GM21447 (cell line): ENCODE measurements around the gene PACSIN1.

Source experiments
- ATAC-seq: cut with Tn5 transposase; IDR thresholded peaks from one replicate; pipeline ENCODE4 v1.9.1; 2021; ENCODE audit not compliant: unreplicated experiment

PACSIN1 gene

DNA sequence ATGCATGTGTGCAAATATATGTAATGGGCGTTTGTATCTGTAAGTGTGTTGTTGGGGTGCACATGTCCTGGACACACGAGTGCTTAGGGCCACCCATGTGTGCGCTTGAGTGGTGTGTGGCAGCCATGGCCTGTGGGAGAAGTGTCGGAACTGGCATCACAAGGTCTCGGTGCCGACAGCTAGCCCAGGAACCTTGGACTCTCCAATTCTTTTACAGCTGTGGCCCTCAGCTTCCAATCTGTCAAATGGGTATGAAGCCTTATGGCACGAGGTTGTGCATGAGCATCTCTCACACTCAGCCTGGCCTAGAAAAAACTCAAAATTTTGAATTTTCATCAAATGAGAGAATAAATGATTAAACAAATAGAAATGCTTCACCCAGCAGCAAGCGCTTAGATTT is 48.2 kb downstream of the PACSIN1 start:
- ATAC-seq = no peak

DNA sequence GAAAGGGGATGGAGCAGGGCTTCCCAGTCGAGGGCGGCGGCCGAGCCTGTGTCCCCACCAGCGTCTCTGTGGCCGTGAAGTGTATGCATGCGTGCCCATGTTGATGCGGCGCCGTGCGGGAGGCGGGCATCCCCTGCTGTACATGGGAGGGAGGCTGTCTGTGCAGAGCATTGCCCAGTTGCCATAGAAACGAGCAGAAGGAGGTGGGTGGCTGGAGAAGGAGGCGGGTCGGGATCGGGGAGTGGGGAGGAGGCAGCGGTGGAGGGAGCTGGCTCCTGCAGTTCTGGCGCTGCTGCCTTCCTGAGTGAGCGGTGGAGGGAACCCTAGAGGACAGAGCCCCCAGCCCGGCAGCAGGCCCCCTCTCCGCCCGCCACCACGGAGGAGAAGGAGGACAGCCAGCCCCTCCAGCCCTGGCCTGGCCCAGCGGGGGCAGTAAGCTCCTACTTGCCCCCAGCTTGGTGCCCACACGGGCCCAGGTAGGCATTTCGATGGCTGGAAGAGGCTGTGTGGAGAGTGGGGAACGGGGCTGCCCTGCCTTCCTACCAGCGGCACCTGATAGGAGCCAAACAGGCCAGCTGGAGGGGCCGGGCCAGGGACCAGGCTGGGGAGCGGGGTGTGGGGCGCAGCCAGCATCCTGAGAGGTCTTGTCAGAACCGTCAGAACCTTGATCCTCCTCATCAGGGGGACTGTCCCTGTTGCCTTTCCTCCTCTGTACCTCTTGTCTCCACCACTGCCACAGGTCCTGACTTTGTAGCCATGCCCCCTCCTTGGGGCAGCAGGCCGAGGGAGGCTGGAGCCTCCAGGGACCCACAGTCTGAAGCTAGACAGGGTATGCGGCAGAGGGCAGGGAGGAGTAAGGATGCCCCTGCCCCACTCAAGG is 49.0 kb downstream of the PACSIN1 start:
- ATAC-seq = no peak

DNA sequence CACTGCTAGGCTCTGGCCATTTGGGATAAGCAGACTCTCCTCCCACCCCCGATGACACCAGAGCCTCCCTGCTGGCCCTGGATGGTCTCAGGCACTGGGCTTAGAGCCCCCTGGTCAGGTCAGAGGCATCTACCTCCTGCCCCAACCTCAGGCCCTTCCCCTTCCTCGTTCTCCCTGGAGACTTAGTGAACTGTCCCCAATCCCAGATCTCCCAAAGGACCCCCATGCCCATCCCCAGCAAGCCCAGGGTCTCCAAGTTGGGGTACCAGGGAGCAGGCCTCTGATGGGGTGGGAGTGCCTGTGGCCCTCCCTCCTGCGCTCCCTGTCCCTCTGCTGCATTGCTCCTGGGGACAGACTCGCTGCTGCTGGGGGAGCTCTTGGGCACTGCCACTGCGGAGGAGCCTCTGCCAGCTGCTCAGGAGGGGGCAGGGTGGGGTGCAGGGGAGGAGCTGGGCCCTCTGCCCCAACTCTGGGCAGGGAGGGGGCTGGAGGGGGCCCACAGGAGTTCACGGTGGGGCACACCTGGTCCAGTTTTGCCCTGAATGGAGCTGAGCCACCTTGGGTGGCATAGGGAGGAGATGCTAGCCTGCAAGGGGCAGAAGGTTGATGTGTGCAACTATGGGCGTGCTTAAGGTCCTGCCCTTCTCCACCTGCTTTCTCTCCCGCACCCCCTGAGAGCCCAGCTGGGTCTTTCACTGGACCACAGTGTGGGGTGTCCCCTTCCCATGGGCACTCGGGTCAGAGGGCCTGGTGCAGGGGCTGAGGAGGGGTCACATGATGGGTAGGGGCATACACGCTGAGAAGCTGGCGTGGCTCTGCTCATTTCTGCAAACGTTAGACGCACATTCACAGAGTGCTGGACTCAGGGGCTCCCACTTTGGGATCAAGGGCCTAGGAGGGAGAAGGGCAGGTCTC is 49.9 kb downstream of the PACSIN1 start:
- no peak for ATAC-seq

DNA sequence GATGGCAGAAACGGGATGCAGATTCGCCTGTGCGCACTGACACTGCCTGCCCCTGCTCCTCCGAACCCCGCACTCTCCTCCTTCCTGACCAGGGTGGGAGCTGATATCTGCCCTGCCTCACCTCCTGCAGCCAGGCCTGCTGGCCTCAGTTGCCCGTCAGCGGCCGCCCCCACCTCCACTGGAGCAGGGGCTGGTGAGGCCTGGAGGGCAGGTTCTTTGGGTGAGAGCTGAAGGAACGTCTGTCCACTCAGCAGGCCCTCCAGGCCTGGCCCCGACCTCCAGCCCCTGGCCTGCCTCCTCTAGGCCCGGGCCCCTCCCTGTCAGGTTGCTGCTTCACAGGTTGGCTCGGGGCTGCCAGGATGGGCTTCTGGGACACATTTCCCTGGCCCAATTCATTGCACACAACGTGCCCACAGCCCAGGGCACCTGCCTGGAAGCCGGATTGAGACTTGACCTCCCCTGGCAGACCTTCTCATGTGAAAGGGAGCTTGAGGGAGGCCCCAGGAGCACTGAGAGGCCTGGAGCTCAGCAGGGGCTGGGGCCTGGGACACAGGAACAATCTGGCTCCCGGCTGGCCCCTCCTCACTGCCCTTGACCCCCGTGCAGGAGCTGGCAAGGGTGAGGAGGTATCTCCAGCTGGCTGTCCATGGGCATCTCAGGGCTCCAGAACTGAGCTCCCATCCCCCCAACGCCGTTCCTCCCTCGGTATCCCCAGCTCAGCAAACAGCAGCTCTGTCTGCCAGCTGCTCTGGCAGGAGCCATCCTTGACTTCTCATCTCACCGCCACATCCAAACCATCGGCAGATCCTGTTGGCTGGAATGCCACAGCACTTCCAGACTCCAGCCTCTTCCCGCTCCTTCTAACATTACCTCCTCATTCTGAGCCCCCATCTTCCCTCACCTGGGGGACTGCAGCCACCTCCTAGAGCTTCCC is 50.8 kb downstream of the PACSIN1 start:
- no peak for ATAC-seq

DNA sequence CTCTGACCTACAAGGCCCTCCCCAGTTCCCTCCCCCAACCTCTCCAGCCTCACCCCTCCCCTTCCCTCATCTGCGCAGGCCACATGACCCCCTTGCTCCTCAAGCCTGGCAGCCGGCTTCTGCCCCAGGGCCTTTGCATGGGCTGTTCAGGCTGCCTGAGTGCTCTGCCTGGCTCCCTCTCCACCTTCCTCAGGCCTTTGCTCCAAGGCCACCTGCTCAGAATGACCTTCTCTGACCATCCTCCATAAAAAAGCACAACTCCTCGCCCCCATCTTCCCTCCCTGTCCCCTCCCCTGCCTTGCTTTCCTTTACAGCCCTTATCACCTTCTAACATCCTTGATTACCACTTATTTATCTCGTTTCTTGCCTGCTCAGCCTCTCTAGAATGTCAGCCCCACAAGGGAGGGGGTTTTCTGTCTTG is 51.6 kb downstream of the PACSIN1 start:
- ATAC-seq = no peak

DNA sequence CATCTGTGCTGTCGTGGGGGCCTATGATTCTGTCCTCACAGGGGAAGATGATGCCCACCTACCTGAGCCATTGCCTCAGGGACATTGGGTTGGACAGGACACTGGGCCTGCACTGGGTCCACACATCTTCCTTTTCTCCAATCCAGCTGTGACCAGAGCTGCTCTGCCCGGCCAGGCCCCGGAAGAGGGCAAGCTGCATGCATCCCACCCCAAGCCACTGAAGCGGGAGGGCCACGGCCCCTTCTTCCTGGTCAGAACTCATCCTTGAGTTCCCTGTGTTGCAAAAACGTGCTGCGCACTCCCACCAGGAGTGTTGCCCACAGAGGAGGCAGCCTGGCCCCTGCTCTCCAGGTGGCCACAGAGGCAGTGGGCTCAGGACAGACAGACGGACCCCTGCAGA is 52.1 kb downstream of the PACSIN1 start:
- ATAC-seq = no peak

DNA sequence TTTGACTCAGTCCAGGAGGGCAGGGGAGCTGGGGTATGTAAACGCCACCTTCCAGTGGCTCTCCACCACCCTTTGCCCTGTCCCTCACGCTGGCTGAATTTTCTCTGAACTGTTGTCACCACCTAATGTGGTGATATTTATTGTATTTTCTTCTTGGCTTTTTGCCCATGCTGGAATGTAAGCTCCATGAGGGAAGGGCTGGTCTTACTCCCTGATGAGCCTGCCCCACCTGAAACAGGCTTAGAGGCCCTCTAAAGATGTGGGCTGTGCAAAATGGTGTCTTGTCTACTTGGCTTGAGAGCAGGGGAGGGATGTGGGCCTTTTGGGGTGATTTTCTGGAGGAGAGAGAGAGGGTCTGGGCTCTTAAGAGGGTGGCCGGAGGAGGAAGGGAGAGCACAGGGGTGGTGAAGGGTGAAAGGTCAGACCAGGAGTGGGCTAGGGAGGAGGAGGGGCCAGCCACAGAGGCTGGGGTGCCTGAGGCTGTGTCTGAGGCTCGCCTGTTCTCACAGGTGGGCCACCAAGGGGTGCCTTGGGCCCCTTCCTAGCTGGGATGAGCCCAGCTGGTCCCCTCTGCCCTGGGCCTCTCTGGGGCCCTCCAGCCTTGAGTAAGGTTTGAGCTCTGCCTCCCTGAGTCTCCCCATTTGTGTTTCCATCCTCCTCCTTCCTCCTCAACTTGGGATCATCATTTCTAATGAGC is 52.9 kb downstream of the PACSIN1 start:
- no peak for ATAC-seq

DNA sequence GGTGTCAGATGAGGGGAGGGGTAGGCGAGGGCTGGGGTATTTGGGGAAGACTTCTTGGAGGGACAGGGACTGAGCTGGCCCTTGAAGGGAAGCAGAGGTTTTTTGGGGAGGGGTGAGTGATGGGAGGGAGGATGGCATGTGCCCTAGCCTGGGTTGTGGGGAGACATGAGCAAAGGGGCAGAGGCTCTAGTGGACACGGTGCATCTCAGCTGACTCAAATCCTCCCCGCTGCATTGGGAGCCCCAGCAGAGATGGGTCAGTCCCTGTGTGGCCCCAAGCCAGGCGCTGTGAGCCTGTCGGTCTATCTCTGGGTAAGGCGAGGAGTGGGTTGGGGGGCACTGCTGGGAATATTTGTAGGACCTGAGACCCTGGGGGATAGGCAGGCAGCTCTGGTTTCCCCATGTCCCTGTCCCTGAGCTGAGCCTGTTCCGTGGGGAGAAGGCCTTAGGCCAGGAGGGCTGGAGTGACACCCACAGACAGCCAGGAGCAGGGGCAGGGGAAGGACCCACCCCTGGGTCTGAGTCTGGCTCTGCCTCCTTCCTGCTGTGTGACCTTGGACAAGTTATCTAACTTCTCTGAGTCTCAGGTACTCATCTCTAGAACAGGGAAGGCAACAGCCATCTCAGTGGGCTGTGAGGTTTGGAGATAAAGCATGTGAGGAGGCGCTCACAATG is 54.2 kb downstream of the PACSIN1 start:
- ATAC-seq = no peak

DNA sequence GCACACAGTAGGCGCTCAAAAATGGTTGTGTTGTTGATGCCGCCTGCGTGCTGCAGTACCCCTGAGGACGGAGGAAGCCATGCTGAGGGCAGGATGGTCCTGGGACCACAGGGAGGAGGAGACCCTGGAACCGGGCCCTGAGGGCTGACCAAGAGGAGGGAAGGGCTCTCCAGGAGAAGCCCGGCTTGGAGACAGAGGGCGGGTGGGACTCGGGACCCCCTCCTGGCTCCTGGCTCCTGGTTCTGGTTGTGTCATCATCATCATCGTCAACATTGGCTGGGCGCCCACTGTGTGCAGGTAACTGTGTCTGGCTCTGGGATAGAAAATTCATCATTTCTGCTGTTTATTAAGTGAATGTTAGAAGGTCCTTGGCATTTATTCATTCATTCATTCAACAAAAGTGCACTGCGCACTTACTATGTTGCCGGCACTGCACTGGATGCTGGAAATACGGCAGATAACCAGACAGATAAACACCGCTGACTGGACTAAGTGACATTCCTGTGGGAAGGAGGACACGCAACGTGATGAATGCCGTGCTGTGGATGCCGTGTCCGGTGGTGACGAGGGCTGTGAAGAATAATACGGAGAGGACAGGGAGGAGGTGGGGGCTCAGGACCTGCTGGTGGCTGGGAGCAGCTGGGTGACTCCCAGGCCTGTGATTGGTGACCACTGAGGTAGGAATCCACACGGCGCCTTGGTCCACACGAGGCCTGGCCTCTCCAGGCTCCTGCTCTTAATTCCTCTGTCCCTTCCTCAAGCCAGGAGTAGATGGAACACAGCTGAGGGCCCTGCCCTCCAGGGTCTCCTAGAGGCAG is 55.0 kb downstream of the PACSIN1 start:
- no peak for ATAC-seq

DNA sequence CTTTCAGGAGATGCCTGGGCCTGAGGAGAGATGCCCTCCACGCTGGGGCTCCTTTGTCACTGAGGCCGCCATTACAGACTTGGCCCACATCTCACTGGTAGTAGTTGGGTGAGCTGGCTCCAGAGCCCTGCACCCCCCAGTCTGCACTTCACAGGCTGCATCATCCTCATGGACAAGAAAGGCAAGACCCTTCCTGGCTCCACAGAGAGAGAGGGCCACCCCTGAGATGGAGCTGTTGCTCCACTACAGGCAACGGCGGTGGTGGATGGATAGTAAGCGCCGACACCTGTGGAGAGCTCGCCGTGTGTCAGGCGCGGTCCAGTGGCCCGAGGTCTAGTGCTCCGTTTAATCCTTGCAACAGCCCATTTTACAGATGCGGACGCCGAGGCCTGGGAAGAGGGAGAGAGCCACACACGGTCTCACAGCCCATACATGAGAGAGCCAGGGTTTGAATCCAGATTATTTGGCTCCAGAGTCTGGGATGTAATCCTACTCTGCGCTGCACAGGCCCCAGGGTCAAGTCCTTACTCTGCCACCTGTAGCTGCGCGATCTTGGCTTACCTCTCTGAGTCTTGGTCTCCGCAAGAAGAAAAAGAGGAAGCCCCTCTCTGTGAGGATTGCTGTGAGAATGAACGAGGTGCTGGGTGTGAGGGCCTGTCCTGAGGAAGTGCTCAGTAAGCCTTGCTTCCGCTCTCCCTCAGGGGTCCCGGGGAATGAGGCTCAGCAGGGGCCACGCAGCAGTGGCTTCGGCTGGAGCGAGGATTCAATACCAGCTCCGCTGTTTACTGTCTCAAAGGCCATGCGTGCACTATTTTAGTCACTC is 55.8 kb downstream of the PACSIN1 start:
- no peak for ATAC-seq

DNA sequence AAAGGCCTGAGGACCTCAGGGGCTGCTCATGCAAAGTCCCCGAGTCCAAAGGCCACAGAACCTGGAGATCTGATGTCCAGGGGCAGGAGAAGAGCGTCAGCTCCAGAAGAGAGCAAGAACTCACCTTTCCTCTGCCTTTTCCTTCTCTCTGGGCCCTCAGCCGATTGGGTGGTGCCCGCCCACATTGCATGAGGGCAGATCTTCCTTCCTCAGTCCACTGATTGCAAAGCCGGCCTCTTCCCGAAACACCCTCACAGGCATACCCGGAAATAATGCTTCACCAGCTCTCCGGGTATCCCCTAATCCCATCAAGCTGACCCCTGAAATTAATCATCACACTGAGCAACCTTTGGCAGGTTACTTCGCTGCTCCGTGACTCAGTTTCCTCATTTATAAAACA is 56.9 kb downstream of the PACSIN1 start:
- no peak for ATAC-seq

DNA sequence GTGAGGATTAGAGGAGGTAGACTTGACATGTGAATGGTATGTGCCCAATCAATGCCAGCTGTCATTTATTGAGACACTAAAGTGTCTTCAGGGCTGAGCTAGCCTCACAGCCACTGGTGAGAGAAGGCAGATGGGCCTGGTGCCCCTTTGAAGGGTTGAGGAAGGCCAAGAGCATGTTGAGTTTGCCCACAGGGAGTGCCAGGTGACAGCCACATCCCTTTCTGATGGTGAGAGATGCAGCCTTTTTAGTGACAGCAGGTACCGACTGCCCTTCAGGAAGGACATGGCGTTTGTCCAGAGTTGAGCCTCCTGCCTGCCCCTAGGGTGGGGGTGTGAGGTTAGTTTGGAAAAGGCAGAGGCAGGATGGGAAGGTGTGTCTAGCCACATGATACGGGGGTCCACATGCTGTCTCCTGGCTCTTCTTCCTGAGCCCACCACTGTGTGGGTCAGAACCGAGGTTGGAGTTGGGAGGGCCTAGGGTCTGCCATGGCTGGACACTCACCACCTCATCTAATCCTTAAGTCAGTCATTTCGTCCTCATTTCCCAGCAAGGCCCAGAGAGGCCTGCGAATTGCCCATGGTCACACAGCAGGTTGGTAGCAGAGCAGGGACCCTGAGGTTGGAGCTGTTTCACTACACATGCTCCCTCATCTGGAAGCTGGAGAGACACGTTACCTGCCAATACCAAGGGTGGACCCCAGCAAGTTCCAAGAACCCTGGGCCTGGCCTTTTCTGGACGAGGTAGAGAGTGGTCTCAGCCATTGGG is 57.7 kb downstream of the PACSIN1 start:
- ATAC-seq = no peak

DNA sequence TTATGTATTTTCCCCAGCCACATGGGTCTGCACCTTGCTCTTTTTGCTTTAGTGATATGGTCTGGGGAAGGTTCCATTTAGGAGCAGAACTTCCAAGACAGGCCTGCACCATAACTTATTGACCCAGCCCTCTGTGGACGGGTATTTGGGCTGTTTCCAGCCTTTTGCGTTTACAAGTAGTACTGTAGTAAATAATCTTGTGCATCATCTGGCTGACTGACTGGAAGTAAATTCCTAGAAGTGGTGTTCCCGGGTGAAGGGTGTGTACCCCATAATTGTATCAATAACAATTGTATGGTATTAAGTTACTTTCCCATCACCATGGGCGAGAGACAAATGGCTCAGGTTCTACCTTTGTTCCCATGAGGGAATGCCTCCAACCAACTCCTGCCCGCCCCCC is 58.6 kb downstream of the PACSIN1 start:
- no peak for ATAC-seq

DNA sequence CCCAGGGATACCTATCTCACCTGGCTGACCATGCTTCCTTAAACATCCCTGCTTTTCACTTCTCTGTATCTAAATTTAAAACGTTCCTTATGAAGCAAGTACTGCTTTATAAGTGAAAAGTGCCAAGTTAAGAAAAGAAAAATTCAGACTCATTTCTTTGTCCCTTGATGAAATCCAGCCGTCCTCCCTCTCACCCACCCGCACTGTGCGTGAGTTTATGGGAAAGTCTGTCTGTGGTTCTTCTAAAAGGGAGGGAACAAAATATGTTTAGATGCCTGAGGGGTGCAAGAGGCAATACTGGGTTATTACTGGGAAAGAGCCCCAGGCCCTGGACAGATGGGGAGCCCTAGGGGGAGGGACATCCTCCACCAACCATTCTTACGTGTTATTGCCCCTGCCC is 59.1 kb downstream of the PACSIN1 start:
- ATAC-seq = no peak

DNA sequence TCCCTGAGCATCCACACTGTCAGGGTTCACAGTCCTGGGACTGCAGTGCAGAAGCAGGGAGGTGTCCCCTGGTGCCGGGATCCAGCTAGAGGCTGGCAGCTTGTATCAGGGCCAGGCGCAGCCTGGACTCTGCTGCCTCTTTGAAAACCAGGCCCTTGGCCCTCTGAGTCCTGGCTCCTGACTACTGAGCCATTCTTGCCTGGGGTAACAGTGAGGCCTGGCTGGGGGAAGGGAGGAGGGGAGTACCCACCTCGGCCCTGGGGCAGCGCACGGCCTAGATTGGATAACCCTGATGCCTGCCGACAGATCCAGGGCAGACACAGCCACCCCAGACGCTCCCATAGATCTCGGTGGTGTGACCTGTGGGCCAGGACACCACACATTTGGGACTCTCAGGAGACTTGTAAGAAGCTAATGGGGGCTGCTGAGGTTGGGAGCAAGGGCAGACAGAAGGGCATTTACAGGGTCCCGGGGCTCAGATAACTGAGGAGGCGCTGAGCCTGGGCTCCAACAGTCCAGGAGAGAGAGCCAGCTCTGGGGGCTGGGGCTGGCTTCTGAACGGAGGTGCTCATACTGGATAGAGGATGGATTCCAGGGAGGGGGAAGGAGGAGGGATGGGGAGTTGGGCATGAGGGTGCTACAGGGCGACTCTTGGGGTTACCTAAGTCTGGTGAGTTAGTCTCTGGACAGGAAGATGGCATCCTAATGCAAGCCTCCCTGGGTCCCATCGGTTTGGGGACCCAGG is 59.7 kb downstream of the PACSIN1 start:
- ATAC-seq = no peak

DNA sequence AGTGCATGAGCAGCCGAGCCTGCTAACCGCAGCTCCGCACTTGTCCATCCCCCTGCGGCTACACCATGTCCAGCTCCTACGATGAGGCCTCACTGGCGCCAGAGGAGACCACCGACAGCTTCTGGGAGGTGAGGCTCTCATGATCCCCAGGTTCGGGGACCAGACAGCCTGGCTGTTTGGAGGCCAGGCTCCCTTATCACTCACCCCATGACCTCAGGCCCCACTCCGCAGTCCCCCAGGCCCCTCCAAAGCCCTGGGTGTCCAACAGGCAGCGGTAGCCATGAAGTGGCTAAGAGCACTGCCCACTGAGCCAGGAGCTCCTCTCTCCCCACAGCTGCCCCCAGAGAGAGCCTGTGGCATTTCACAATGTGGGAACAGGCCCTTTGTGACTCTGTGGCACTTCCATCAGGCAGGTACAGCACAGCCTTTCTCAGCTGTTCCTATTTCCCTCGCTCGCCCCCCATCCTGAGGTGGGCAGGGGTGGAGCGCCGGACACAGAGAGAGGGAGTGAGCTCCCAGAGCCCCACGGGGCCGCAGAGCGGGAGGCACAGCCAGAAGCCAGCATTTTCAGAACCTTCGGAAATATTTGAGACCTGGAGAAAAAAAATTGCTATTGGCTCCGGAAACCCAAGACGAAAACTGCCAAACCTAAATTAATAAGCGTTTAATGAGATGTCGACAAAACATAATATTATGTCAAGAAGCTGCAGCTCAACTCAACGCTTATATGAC is 60.5 kb downstream of the PACSIN1 start:
- no peak for ATAC-seq
